ENCODE measurements around the gene FAR1.
A peak's percentile ranks its signal among the peaks of the same experiment; 100 is the strongest.
"Not testable (repeated sequence)": the region's sequence is repeated elsewhere in the genome, so short reads cannot be mapped to it uniquely, and the experiment has no call there.

The FAR1 gene, protein sequence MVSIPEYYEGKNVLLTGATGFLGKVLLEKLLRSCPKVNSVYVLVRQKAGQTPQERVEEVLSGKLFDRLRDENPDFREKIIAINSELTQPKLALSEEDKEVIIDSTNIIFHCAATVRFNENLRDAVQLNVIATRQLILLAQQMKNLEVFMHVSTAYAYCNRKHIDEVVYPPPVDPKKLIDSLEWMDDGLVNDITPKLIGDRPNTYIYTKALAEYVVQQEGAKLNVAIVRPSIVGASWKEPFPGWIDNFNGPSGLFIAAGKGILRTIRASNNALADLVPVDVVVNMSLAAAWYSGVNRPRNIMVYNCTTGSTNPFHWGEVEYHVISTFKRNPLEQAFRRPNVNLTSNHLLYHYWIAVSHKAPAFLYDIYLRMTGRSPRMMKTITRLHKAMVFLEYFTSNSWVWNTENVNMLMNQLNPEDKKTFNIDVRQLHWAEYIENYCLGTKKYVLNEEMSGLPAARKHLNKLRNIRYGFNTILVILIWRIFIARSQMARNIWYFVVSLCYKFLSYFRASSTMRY

DNA sequence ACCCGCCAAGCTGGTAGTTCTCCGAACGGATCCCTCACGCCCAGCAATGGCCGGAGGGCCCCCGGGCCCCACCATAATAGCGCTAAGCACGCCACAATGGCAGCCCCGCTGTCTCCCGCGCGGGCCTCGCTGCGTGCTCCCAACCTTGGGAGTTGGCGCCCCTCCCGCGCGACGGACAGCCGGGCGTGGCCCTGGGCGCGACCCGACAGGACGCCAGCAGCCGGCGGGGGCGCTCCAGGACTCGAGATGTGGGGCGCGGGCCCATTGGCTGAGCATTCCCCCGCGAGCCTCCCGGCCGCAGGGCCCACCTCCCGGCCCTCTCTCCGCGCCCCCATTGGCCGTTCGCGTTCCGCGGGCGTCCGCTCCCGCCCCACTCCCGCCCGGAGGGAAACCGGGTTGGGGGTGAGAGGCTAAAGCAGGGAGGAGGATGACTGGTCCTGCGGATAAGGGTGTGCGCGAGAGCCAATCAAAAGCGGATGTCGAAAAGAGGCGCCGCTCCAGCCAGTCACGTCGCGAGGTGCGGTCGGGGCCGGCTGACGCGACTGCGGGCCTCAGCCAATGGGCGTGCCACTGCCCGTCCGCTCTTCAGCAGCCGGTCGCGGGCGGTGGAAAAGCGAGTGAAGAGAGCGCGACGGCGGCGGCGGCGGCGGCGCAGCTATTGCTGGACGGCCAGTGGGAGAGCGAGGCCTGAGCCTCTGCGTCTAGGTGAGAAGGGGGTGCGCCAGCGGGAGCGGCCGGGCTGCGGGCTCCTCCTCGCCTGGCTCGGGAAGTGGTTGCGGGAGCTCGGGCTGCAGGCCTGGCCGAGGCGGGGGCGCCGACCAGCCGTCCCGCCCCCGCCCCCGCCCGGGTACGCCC lies at the start of gene FAR1:
TSS of gene FAR1 (plus strand) at position 567 of the 855 bp plus-strand sequence. CDS start 26,098 bp downstream, outside the sequence.
- DNase-seq (ENCODE audit: low read depth, low spot score) = peak; percentile 100

DNA sequence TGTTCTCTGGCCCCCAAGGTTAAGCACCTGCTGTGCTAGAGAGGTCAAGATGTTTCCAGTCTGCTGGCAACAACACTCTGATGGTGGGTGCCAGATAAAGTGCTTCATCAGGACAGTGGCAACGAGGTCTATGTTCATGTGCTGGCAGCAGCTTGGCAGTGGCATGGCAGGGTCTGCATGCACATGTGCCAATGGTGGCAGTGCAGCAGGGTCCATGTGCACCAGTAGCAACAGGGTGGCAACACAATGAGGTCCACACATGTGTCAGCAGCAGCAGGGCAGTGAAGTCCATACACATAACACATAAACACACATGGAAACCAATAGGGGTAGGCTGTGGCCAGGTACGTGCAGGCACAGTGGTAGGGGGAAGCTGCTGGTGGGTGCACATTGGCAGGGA lies 48.4 kb upstream of the FAR1 start:
- DNase-seq (ENCODE audit: low read depth, low spot score) = no peak

DNA sequence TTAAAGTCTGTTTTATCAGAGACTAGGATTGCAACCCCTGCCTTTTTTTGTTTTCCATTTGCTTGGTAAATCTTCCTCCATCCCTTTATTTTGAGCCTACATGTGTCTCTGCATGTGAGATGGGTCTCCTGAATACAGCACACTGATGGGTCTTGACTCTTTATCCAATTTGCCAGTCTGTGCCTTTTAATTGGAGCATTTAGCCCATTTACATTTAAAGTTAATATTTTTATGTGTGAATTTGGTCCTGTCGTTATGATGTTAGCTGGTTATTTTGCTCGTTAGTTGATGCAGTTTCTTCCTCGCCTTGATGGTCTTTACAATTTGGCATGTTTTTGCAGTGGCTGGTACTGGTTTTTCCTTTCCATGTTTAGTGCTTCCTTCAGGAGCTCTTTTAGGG lies 41.6 kb upstream of the FAR1 start:
- not testable (repeated sequence) for DNase-seq (ENCODE audit: low read depth, low spot score)

DNA sequence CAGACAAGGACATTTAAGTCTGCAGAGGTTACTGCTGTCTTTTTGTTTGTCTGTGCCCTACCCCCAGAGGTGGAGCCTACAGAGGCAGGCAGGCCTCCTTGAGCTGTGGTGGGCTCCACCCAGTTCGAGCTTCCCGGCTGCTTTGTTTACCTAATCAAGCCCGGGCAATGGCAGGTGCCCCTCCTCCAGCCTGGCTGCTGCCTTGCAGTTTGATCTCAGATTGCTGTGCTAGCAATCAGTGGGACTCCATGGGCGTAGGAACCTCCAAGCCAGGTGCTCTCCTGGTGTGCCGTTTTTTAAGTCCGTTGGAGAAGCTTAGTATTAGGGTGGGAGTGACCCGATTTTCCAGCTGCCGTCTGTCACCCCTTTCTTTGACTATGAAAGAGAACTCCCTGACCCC lies 39.8 kb upstream of the FAR1 start:
- not testable (repeated sequence) for DNase-seq (ENCODE audit: low read depth, low spot score)

DNA sequence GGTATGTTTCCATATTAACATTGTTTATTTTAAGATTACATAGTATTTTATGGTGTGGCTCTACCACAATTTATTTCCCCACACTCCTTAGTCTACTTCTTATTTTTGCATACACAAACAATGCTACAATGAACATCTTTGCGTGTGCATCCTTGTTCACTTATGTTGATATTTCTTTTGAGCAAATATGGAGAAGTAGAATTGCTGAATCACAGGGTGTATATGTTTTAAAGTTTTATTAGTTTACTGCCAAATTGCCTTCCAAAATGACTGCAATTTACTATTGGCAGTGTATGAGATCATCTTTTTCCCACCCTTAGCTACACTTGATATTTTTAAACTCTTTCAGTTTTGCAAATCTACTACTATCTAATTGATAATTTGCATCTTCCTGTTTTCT lies 38.7 kb upstream of the FAR1 start:
- no peak for DNase-seq (ENCODE audit: low read depth, low spot score)

DNA sequence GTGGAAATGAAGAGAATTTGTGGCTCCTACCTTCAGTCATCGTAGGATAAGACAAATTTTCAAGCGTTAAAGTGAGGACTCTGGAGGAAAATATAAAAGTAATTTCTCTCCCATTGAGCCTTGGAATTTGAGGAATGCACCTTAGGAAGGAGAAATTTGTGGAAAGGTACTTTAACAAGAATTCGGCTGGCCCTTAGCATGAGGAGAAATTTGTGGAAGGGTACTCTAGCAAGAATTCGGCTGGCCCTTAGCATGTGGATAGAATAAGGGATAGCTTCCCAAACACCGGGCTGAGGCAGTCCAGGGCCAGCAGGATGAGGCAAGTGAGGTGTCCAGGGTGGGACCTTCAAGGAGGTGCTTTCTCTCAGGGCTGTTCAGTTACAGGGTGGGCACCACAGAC lies 33.2 kb upstream of the FAR1 start:
- DNase-seq (ENCODE audit: low read depth, low spot score) = no peak

DNA sequence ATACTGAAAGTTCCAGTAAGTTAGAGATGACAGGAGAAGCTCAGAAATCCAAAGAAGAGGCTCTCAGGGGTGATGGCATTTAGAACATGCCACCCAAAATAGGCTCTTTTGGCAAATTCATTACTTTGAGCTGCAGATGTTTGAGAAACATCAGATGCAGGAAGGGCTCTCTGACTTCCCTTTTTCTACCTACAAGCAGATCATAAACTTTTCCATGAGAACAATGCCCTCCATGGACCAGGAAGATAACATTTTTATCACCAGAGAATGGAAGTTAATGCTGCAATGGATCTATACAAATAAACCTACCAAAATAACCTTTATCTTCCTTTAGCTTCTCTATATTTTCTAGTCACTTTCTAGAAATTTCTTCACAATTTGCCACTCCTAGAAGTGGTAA lies 32.7 kb upstream of the FAR1 start:
- no peak for DNase-seq (ENCODE audit: low read depth, low spot score)

DNA sequence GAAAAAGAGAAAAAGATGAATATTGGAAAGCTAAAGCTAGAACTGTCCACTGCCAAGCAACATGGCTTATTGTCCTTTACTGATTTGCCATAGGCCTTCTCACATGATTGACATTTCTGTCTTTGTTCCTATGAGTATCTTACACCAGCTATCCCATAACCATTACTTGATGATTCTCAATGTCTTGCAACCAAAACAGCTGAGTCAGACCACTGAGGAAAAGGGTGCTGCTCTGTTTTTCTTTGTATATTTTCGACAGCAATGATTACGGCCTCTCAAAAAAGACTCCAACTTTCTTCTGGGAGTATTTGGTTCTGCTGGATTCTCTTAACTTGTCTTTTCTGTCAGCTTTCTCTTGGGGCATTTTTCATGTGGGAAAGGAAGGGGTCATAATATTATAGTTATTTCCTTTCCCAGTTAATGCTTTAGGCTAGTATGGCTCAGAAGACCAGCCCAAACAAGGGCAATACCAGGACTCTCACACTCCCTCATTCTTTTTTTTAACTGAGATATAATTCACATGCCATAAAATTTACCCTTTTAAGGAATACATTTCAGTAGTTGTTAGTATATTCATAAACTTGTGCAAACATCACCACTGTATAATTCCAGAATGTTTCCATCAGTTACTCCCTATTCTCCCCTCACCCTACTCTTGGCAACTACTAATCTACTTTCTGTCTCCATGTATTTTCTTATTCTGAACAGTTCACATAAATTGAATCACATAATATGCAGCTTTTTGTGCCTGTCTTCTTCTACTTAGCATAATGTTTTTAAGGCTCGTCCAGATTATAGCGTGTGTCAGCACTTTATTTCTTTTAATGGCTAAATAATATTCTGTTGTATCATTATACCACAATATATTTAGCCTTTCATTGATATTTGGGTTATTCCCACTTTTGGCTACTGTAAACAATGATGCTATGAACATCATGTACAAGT lies 31.1 kb upstream of the FAR1 start:
- no peak for DNase-seq (ENCODE audit: low read depth, low spot score)

DNA sequence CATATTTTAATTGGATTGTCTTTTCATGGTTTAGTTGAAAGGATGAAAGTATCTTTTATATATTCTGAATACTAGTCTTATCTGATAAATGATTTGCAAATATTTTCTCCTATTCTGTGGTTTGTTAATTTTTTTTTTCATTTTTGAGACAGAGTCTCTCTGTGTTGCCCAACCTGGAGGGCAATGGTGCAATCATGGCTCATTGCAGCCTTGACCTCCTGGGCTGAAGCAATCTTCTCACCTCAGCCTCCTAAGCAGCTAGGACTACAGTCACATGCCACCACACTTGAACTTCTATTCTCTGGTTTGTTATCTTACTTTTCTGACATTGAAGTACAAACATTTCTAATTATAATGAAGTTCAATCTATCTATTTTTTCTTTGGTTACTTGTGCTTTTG lies 30.0 kb upstream of the FAR1 start:
- no peak for DNase-seq (ENCODE audit: low read depth, low spot score)

DNA sequence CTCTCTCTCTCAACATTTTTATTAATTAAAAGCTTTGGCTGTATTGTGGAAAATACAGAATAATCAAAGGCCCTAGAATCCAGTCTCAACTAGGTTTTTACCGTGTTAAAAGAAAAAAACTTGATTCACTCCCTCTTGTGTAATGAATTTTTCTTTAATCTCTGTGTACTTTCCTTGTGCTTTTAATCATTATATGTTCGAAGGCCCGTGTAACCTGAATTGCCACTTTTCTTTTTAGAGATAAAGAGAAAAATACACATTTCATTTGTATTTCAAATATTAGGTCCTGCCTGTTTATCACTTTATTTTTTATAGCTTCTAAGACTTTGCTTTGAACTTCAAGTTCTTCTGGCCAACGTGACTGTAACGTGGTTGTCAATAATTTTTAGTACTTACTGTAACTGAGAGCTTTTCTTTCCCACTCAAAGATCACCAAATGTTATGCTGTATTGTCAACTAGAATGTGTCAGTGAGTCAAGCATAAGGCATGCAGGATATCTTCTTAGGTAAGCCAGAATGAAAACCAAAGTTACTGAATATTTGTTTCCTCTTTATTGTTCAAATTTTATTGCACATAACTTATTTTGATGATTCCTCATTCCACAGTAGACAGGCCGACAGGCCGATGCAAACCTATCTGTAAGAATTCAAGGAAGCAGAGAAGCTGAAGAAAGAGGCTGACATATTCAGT lies 23.3 kb upstream of the FAR1 start:
- DNase-seq (ENCODE audit: low read depth, low spot score) = peak; percentile 46

DNA sequence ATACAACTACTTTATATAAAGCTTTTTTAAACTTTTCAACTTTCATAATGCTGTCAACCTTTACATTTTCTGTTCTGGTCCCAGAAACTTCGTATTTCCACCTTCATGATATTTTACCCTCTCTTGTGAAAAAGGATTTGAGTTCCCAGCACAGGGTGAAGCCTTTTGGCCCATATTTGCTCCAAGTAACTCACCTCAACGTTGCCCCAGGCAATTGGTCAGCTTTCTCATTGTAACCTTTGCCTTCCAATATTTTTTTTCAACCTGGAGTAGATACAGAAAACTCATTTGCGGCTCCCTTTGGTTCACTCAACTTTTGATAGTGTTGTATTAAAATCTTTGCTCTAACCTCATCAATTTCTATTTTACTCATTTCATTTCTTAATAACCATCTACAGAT lies 21.1 kb upstream of the FAR1 start:
- no peak for DNase-seq (ENCODE audit: low read depth, low spot score)

DNA sequence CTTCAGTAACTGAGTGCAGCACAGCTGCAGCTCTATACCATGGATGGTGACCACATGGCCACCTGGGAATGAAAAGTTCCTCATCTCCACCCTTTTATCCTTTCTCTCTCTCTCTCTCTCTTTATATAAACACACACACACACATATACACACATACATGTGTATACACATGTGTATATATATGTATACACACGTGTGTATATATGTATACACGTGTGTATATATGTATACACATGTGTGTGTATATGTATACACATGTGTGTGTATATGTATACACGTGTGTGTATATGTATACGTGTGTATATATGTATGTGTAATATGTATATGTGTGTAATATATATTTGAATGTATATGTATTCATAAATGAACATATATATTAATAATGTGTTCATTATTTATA lies 18.8 kb upstream of the FAR1 start:
- no peak for DNase-seq (ENCODE audit: low read depth, low spot score)

DNA sequence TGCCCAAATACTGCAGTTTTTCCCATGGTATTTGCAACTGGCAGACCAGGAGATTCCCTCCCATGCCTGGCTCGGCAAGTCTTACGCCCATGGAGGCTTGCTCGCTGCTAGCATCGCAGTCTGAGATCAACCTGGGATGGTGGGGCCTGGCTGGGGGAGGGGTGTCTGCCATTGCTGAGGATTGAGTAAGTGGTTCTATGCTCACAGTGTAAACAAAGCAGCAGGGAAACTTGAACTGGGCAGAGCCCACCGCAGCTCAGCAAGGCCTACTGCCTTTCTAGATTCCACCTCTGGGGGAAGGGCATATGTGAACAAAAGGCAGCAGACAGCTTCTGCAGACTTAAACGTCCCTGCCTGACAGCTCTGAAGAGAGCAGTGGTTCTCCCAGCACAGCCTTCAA lies 17.0 kb upstream of the FAR1 start:
- not testable (repeated sequence) for DNase-seq (ENCODE audit: low read depth, low spot score)

DNA sequence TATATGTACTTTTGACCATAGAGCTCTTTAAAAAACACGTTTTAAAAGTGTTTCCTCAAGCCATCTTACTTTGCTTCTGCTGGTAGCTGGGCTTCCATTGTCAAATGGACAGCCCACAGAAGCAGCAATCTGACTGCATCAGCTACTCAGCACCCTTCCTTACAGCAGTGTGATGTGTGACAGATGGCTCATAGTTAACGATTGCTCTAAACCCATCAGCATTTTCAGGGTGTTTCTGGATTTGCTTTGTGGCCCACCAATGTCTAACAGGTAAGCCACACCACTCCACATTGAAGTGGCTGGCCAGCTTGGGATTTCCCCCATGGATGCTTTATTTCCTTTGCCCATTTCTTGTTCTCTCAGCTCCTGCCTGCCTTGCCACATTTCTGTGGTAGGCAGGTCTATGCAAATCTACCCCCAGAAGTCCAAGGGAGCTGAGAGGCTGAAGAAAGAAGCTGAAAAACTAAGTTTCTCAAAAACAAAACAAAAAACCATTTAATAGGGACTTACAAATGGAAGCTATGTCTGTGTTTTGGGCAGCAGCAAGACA lies 7.3 kb upstream of the FAR1 start:
- no peak for DNase-seq (ENCODE audit: low read depth, low spot score)

DNA sequence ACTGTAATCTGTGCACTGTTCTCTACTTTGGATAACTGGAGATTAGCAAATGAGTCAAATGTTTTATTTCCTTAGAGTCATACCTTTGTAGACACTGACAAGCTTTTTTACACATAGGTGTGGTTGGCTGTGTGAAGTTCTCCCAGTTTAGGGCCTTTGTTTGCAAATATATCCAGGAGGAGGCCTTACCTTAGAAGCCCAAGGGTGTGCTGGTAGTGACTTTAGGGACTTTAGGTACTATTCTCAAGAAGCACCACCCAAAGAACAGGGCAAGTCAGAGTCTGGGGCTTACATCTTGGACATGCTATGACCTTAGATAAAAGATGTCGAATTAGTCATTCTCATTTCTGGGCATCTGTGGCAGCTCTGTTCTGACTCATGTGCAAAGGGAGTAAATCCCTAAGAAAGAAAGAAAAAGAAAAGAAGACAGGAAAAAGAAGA lies 4.8 kb upstream of the FAR1 start:
- peak; percentile 48 for DNase-seq (ENCODE audit: low read depth, low spot score)

DNA sequence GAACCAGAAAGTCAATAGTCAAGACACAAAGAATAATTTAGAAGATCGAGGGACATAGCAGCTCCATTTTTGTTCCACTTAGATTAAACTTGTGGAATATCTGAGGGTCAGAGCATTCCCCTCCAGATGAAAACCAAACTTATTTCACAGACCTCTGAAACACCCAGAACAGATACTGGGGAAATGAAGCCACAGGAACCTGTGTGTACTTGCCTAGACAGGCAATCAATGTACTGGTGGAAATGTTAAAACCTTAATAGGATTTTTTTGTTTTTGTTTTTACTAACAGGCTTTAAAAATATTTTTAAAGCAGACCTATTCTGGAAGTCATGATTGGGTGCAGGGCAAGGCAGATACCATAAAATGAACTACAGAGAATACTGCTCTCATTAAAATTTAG lies 4.1 kb upstream of the FAR1 start:
- no peak for DNase-seq (ENCODE audit: low read depth, low spot score)

DNA sequence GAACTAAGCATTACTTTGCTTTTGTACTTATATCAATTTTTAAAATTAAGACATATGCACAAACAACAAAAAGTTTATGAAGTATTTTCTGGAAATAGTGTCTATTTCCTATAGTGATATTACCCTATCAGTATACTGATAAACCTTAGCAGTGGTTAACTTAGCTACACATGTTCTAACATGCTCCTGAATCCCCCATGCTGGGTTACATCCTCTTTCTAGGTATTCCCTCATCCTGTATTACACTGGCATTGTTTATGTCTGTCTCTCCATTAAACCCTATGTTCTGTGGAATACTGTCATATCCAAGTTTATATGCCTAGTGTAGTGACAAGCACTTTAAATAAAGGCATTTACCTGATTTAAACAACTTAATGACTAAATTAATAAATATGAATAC lies 1.8 kb upstream of the FAR1 start:
- DNase-seq (ENCODE audit: low read depth, low spot score) = no peak

DNA sequence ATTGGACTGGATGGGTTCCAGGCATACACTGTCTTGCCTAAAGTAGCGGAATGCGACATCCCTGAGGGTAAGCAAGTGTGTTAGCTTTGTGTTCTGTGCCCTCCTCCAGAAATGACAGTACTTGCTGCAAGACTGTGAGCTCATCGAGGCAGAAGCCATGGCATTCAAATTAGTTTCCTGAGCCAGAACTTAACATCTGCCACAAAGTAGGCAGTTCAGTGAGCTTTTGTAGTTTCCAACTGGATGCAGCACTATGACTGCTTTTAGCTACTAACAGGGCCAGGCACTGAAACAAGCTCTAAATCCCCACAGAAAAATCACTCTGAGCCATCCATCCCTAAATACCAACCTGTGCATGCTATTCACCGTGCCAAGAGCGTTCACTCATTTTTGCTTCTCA lies 1.2 kb upstream of the FAR1 start:
- peak; percentile 21 for DNase-seq (ENCODE audit: low read depth, low spot score)

DNA sequence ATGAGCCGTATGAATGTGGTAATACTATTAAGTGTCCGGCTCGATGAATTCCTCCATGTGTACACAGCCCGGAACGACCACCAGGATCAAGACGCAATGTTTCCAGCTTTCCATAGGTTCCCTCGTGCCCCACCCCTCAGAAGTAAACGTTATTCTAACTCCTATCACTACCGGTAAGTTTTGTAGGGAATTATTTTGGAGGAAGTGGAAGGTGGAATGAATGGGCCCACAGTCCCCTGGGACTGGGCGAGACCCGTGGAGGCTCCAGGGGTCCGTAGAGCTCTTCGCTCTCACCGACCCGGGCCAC lies 720 bp upstream of the FAR1 start:
- DNase-seq (ENCODE audit: low read depth, low spot score) = no peak

DNA sequence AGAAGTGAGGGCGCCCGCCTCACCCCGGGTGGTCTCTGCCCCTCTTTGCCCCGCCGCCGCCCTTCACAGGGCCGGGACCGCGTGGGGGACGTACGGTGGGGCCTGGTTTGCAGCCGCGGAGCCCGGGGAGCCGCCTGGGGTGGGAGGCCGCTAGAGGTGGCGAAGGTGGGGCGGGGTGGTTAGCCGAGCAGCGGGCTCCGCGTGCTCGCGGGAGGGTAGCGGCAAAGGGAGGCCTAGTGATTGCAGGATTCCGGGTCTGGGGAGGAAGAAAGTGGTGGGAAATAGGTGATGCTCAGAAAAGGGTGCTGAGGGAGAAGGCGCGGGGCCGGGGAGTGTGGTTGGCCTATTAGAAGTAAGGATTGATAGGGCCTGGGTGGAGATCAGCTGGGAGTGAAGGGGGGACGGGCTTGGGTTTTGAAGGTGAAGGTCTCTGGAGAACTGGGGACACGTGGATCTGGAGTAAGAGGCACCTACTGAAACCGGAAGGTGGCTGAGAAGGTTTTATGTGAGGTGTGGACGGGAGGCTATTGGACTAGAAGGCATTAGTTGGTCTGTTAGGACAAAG lies 571 bp downstream of the FAR1 start:
- peak; percentile 56 for DNase-seq (ENCODE audit: low read depth, low spot score)

All from astrocyte of the hippocampus (primary cell).